Ovary (tissue), 9 donors: Measurements from ENCODE around the gene PPP1R15B. TPM values are rescaled to one million over a fixed set of nuclear protein-coding genes. Genes with fewer than 3 reads are reported as not detected.

Experiments
- DNase-seq, 5 donors: peaks; one replicate each; pipeline ENCODE4 v3.0.0-alpha.2; 2019 to 2020
- H3K27ac ChIP-seq, 2 donors: fragments of 200-600 bp; one replicate each; pipeline versions ENCODE4 v1.5.1 to v1.8.0; 2019 to 2022
- H3K27me3 ChIP-seq: fragments of 200-600 bp; one replicate; pipeline ENCODE4 v1.8.0; 2022
- H3K36me3 ChIP-seq: fragments of 200-600 bp; sonication (generic); one replicate; pipeline ENCODE4 v1.5.1; 2019
- H3K4me1 ChIP-seq: one replicate; pipeline ENCODE4 v1.8.1; 2013; ENCODE audit warnings: mild to moderate bottlenecking, moderate library complexity; ENCODE audit not compliant: insufficient read depth
- H3K4me3 ChIP-seq: fragments of 200-600 bp; sonication (generic); one replicate; pipeline ENCODE4 v1.5.1; 2017
- H3K9me3 ChIP-seq, 2 donors: fragments of 200-600 bp in 1 of 2; sonication (generic) in 1 of 2; one replicate each; pipeline versions ENCODE4 v1.5.1 to v1.8.1; 2013 to 2019; ENCODE audit warnings: mild to moderate bottlenecking in 1 of 2, moderate library complexity in 1 of 2
- CTCF ChIP-seq, 3 donors: fragments of 450-650 bp in 2 of 3; fragments of 200-600 bp in 1 of 3; IDR thresholded peaks; one replicate each; pipeline versions ENCODE4 v1.5.1 to v1.8.0; 2016 to 2022; ENCODE audit warnings: antibody characterized with exemption in 3 of 3, mild to moderate bottlenecking in 1 of 3
- EP300 ChIP-seq: sonication (generic); formaldehyde crosslinking; IDR thresholded peaks from one replicate; pipeline ENCODE4 v1.6.1; 2017; ENCODE audit warnings: antibody characterized with exemption
- POLR2A ChIP-seq: fragments of 450-650 bp; IDR thresholded peaks from one replicate; pipeline ENCODE4 v1.6.1; 2017; ENCODE audit warnings: antibody characterized with exemption, mild to moderate bottlenecking, moderate library complexity
- WGBS, 3 donors: extraction: QIAGEN DNeasy Blood & Tissue Kit in 1 of 3; methylation state at CpG; one replicate each; pipeline versions ENCODE4 v1.1.5 to v1.1.7; 2013 to 2017; 5-methylcytosine and 5-hydroxymethylcytosine counted together
- intact Hi-C, 4 donors: fragments of 100-400 bp; cut with DNase I; formaldehyde crosslinking; loops; one replicate each; pipeline versions ENCODE4 v1.11.0 to v1.15.1; 2022 to 2023
- polyA plus RNA-seq, 2 donors: library from polyadenylated mRNA; stranded (reverse); fragments of 200-250 nt in 1 of 2; fragments of 350-450 nt in 1 of 2; fragmentation: Illumina TruSeq in 1 of 2; extraction: RNeasy Lipid Tissue Mini Kit (QIAGEN cat#74804) in 1 of 2; gene quantifications; one replicate each; pipeline ENCODE4 v1.2.3, GENCODE V29; 2013 to 2014
- total RNA-seq, 7 donors: library from RNA; depleted of rRNA in 2 of 7; stranded (reverse); fragments of >200 nt in 2 of 7; fragmentation: NEBNext Ultra II Directional in 3 of 7; extraction: Animal tissue kit (Norgen Biotek cat#: 25700) in 3 of 7; gene quantifications; one replicate each; pipeline versions ENCODE4 v1.1.0 to v1.2.4, GENCODE V29; 2016 to 2023
- donor health status: DM: no; HTN: no; CAD: no; lungs with moderate emphysema.
- donor health status: DM: no; HTN: no; CAD: no.
- donor health status: Bipolar disorder and iron deficiency.
- donor health status: DM: yes; HTN: yes; CAD: no.
- donor health status: DM: no; HTN: no; CAD: no.
- donor health status: DM: yes; HTN: yes; CAD: no.

The PPP1R15B gene
- total and polyA plus RNA-seq, 9 donors: 16.5 to 69.5 (median 35.4) TPM

DNA sequence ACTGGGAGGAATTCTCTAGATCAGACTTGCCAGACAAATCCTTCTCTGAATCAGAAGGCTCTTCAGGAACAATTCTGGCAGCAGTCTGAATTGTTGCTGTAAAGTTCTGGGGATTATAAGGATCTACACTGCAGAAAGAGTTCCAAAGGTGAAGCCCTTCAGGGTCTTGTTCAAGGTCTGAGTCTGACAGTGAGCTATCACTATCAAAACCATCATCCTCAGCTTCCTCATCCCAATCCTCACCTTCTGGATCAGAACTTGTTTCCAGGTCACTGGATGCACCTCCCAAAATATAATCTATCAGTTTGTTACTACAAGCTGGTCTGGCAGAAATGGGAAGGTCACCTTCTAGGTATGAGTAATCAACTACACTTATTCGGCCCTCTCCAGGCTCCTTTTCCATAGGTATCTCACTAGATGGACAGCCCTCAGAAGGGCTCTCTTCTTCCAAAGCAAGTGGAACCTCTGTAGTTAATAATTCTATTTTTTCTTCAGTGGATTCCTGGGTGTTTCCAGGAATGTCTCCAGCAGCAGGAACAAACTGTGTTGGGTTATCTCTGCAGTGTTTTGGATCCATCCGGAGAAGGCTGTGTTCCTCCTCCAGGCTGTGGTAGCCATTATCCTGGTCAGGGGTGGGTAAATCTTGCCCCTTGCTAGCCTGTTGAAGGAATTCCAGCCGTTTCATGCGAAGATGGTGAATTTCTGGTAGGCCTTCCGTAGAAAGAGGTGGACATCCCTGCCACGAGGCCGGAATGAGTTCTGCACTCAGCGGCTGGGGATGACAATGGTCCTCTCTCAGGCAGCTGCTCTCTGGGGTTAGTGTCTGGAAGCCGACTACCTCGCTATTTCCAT, 1.6 kb downstream of the PPP1R15B start:
- DNase-seq: no peak
- peak overlapping the region; percentile 82 to 98 for H3K27ac ChIP-seq
- no peaks in the 10 kb centered on the region for H3K9me3 ChIP-seq
- no peaks in the 10 kb centered on the region for H3K36me3 ChIP-seq
- no peaks in the 10 kb centered on the region for H3K27me3 ChIP-seq
- WGBS, 3 donors: 0% methylated on average over 10 of the region's 10 CpGs
- intact Hi-C loops: no loop called here
- TF ChIP-seq EP300: no peak
- no peak for TF ChIP-seq POLR2A
- no peak for TF ChIP-seq CTCF (IDR thresholded peaks at IDR 0.05)
- H3K4me3 ChIP-seq: peak overlapping the region; percentile 86
- peaks cover 3% of the 10 kb centered on the region for H3K4me1 ChIP-seq

DNA sequence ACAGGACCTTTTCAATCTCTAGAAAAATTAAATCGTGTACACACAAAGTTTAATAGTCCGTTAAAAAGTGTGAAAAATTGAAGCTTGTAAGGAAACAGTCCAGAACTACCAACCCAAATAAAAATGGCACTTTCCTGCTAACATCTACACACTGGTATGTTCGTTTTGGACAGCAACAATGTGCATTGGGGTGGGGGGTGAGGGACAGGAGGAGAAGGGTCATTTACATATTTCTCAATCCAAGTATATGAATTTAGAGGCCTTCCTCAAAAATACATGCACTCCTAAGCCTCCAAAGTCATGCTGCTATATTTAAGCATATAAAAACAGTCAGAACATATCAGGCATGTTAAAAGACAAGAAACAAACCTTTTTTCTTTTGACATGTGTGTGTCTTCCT, 2.5 kb downstream of the PPP1R15B start:
- 0% methylated on average over 3 of the region's 3 CpGs for WGBS, 3 donors
- H3K27me3 ChIP-seq: no peaks in the 10 kb centered on the region
- intact Hi-C loops: no loop called here
- TF ChIP-seq CTCF (IDR thresholded peaks at IDR 0.05) (no peak), POLR2A (no peak), EP300 (no peak)
- H3K4me3 ChIP-seq: peak overlapping the region; percentile 86
- H3K9me3 ChIP-seq: no peaks in the 10 kb centered on the region
- no peak overlapping the region for H3K27ac ChIP-seq
- peaks cover 3% of the 10 kb centered on the region for H3K4me1 ChIP-seq
- H3K36me3 ChIP-seq: no peaks in the 10 kb centered on the region
- DNase-seq: no peak

GRCh38 chr1:204408602-204409001, 3.0 kb downstream of the PPP1R15B start:
- Histone ChIP-seq H3K9me3 (no peaks in the 10 kb centered on the region), H3K27ac (no peak overlapping the region), H3K4me1 (peaks cover 3% of the 10 kb centered on the region), H3K36me3 (no peaks in the 10 kb centered on the region), H3K4me3 (peak overlapping the region; percentile 86), H3K27me3 (no peaks in the 10 kb centered on the region)
- intact Hi-C loops: no loop called here
- no peak for DNase-seq
- TF ChIP-seq POLR2A (no peak), CTCF (IDR thresholded peaks at IDR 0.05) (no peak), EP300 (no peak)
- 0 to 3% (median 2%) methylated on average over 1 of the region's 1 CpG for WGBS, 3 donors

- TF ChIP-seq POLR2A (no peak), EP300 (no peak), CTCF (IDR thresholded peaks at IDR 0.05) (no peak)
- Histone ChIP-seq H3K27ac (no peak overlapping the region), H3K4me3 (peak overlapping the region; percentile 86), H3K27me3 (no peaks in the 10 kb centered on the region), H3K36me3 (no peaks in the 10 kb centered on the region), H3K4me1 (peaks cover 3% of the 10 kb centered on the region), H3K9me3 (no peaks in the 10 kb centered on the region)
- intact Hi-C loops: no loop called here
- 2 to 3% (median 3%) methylated on average over 2 of the region's 2 CpGs for WGBS, 3 donors
- peak; percentile 66 to 80 (median 77) for DNase-seq
These were observed 3.5 kb downstream of the PPP1R15B start for GRCh38 chr1:204408074-204408507.
